MCF 10A (cell line): ENCODE results near the gene TIGD4. TPM values are rescaled to one million over a fixed set of nuclear protein-coding genes. Genes with fewer than 3 reads are reported as not detected.

Experiments
- BruUV-seq: library from RNA; stranded (reverse); fragments of 400-500 nt; replicated peaks from 2 replicates; lab custom pipeline; 2021; lab: Mats Ljungman, UMichigan
- CTCF ChIA-PET: fragments of 300-600 bp; sonication (Branson Sonifier 250); formaldehyde crosslinking; extraction: SDS; loops from one replicate; lab custom pipeline; 2021; ENCODE audit warnings: antibody characterized with exemption, inconsistent platforms; lab: Yijun Ruan, JAX
- POLR2A ChIA-PET: fragments of 300-600, 350-650 bp; sonication (Branson Sonifier 250); formaldehyde crosslinking; extraction: SDS; loops from one replicate; lab custom pipeline; 2020; ENCODE audit warnings: antibody characterized with exemption, inconsistent platforms; lab: Yijun Ruan, JAX
- DNase-seq: peaks from one replicate; pipeline ENCODE4 v3.0.0-alpha.2; 2018; ENCODE audit not compliant: unreplicated experiment
- H3K27ac Mint-ChIP-seq: one replicate; pipeline ENCODE4 v1.8.0; 2022; ENCODE audit warnings: mild to moderate bottlenecking, low read depth, mixed read lengths; ENCODE audit not compliant: unreplicated experiment
- H3K27me3 Mint-ChIP-seq: one replicate; pipeline ENCODE4 v1.8.0; 2022; ENCODE audit warnings: mixed read lengths; ENCODE audit not compliant: insufficient read depth, unreplicated experiment
- H3K36me3 Mint-ChIP-seq: one replicate; pipeline ENCODE4 v1.8.0; 2022; ENCODE audit warnings: mild to moderate bottlenecking, moderate library complexity, mixed read lengths; ENCODE audit not compliant: insufficient read depth, unreplicated experiment
- H3K4me1 Mint-ChIP-seq: one replicate; pipeline ENCODE4 v1.8.0; 2022; ENCODE audit warnings: mixed read lengths; ENCODE audit not compliant: insufficient read depth, unreplicated experiment
- H3K4me3 Mint-ChIP-seq: one replicate; pipeline ENCODE4 v1.8.0; 2022; ENCODE audit warnings: mild to moderate bottlenecking, moderate library complexity, mixed read lengths; ENCODE audit not compliant: unreplicated experiment
- H3K9me3 Mint-ChIP-seq: one replicate; pipeline ENCODE4 v1.8.0; 2022; ENCODE audit warnings: mixed read lengths; ENCODE audit not compliant: unreplicated experiment
- CTCF ChIP-seq: fragments of 200-600 bp; IDR thresholded peaks from one replicate; pipeline ENCODE4 v1.8.0; 2022; ENCODE audit warnings: antibody characterized with exemption, mild to moderate bottlenecking; ENCODE audit not compliant: unreplicated experiment
- intact Hi-C: fragments of 100-400 bp; cut with micrococcal nuclease; formaldehyde crosslinking; loops from 2 replicates; pipeline ENCODE4 v1.14.1; 2022
- total RNA-seq: library from RNA; stranded (reverse); gene quantifications from 2 replicates; pipeline ENCODE4 v1.2.3, GENCODE V29; 2022

TIGD4 gene
- total RNA-seq, 1 experiment from 2014 or later: 0.12 TPM

GRCh38 chr4:152815078-152815477 lies 35.5 kb upstream of the TIGD4 start:
- intact Hi-C loops: no loop called here
- POLR2A ChIA-PET: interaction anchor here (0.6 kb wide), 1 partner anchor 482 kb away, joined by 3 read pairs; no protein-coding TSS in a partner anchor
- Mint-ChIP-seq H3K4me3 (no peak overlapping the region), H3K4me1 (peaks cover 5% of the 10 kb centered on the region), H3K27ac (no peak overlapping the region), H3K9me3 (peaks cover 7% of the 10 kb centered on the region), H3K36me3 (no peaks in the 10 kb centered on the region), H3K27me3 (no peaks in the 10 kb centered on the region)
- CTCF ChIA-PET: interaction anchor here (0.6 to 1.1 kb wide), 2 partner anchors 9 to 313 kb away, joined by 3 read pairs; no protein-coding TSS in a partner anchor
- no TSS peak for BruUV-seq
- peak; percentile 10 for DNase-seq
- TF ChIP-seq CTCF: no peak

- ChIA-PET CTCF (no interaction called here), POLR2A (no interaction called here)
- Mint-ChIP-seq H3K27me3 (no peaks in the 10 kb centered on the region), H3K36me3 (peaks cover 5% of the 10 kb centered on the region), H3K4me1 (peaks cover 11% of the 10 kb centered on the region), H3K4me3 (no peak overlapping the region), H3K27ac (no peak overlapping the region), H3K9me3 (no peaks in the 10 kb centered on the region)
- DNase-seq: no peak
- TF ChIP-seq CTCF: no peak
- no TSS peak for BruUV-seq
- intact Hi-C loops: no loop called here
Measured at GRCh38 chr4:152810715-152811287, 31.3 kb upstream of the TIGD4 start.

DNA sequence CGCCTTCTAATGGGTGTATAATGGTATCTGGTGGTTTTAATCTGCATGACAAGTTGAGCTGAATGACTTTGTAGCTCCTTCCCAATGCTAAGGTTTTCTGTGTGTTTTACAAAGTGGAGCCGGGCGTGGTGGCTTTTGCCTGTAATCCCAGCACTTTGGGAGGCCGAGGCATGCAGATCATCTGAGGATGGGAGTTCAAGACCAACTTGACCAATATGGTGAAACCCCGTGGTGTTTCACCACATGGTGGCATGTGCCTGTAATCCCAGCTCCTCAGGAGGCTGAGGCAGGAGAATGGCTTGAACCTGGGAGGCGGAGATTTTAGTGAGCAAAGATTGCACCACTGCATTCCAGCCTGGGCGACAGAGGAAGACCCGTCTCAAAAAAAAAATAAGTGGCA lies 29.1 kb upstream of the TIGD4 start:
- Mint-ChIP-seq H3K4me1 (peaks cover 5% of the 10 kb centered on the region), H3K36me3 (peaks cover 6% of the 10 kb centered on the region), H3K4me3 (no peak overlapping the region), H3K9me3 (no peaks in the 10 kb centered on the region), H3K27ac (no peak overlapping the region), H3K27me3 (no peaks in the 10 kb centered on the region)
- POLR2A ChIA-PET: interaction anchor here (0.6 to 1.2 kb wide), 3 partner anchors 8 to 29 kb away, joined by 3 read pairs; partner anchors contain the start of gene ARFIP1
- BruUV-seq: no TSS peak
- CTCF ChIA-PET: interaction anchor here (0.7 kb wide), 1 partner anchor 9 kb away, joined by 3 read pairs; no protein-coding TSS in a partner anchor
- no peak for DNase-seq
- intact Hi-C loops: no loop called here
- no peak for TF ChIP-seq CTCF

DNA sequence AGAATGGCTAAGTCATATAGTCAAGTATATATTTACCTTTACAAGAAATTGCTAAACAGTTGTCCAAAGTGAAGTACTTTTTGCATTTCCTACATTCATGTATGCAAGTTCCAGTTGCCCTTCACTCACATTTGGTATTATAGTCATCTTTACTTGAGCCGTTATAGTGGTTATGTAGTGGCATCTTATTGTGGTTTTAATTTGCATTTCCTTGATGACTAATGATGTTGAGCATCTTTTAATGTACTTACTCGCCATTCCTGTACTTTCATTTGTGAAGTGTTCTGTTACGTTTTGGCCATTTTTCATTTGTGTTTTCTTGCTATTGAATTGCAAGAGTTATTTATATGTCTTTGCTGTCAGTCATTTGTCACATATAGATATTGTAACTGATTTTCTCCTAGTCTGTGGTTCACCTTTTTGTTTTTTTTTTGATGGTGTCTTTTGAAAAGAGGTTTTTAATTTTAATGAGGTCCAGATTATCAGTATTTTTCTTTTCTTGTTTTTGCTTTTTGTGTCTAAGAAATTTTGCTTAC lies 27.8 kb upstream of the TIGD4 start:
- Mint-ChIP-seq H3K4me3 (no peak overlapping the region), H3K36me3 (peaks cover 6% of the 10 kb centered on the region), H3K4me1 (peaks cover 5% of the 10 kb centered on the region), H3K9me3 (no peaks in the 10 kb centered on the region), H3K27ac (no peak overlapping the region), H3K27me3 (no peaks in the 10 kb centered on the region)
- POLR2A ChIA-PET: no interaction called here
- no TSS peak for BruUV-seq
- no peak for TF ChIP-seq CTCF
- CTCF ChIA-PET: no interaction called here
- intact Hi-C loops: no loop called here
- DNase-seq: peak; percentile 21
